ENCODE results near the gene MPRIP. TPM values are rescaled to one million over a fixed set of nuclear protein-coding genes. Genes with fewer than 3 reads are reported as not detected.

Gene MPRIP
- total and polyA plus RNA-seq, 2 of the 13 experiments (the other 11 are each of a cell fraction or from before 2014, with no cell fraction given): 50.2 to 52.4 TPM

DNA sequence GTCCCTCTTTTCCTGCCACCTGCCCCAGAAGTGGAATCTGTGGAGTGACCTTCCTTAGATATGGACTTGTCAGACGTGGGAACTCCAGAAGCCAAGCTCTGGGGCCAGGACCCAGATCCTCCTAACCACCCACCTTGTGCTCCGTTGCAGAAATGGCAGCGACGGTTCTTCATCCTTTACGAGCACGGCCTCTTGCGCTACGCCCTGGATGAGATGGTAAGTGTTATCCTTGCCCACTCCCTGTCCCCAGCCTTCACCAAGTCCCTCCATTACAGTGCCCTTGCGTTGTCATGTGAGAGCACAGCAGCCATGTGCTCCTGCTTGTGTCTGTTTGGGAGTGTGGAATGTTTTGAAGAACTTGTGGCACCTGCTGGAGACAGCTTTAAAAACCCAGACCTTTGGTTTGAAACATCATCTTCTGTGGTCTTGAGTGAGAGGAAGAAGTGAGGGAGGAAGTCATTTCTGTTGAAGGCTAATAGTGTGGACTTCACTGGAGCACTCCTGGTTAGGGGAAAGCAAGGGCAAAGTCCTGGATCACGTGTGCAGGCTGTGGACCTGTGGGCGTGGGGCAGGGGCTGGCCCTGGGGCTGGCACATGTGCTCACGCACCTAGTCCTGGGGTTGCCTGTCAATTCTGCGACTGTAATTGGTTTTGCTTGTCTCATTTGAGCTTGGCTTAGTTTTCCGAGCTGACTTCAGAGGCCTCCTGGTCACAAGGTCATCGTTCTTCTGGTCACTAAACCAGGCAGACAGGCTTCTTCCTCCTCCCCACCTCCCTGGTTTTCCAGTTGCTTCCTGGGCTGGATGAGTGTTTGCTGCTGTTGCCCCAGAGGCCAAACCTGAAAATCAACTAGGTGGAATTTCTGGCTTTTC, 35.8 kb downstream of the MPRIP start (continued):
- TF ChIP-seq DMAP1 (CRISPR knock-in tag; IDR thresholded peaks at IDR 0.05): peak; percentile 78; the same call in 1 of the 2 replicates
- peak; percentile 58; the same call in 1 of the 2 replicates for TF ChIP-seq ZNF605 (CRISPR knock-in tag; IDR thresholded peaks at IDR 0.05)
- TF ChIP-seq, protein P1, sequence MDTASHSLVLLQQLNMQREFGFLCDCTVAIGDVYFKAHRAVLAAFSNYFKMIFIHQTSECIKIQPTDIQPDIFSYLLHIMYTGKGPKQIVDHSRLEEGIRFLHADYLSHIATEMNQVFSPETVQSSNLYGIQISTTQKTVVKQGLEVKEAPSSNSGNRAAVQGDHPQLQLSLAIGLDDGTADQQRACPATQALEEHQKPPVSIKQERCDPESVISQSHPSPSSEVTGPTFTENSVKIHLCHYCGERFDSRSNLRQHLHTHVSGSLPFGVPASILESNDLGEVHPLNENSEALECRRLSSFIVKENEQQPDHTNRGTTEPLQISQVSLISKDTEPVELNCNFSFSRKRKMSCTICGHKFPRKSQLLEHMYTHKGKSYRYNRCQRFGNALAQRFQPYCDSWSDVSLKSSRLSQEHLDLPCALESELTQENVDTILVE (CRISPR knock-in tag; IDR thresholded peaks at IDR 0.05): peak; percentile 13; the same call in 1 of the 2 replicates
- TF ChIP-seq, protein P2, sequence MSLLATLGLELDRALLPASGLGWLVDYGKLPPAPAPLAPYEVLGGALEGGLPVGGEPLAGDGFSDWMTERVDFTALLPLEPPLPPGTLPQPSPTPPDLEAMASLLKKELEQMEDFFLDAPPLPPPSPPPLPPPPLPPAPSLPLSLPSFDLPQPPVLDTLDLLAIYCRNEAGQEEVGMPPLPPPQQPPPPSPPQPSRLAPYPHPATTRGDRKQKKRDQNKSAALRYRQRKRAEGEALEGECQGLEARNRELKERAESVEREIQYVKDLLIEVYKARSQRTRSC (CRISPR knock-in tag; IDR thresholded peaks at IDR 0.05; ENCODE audit: low read depth): 0 out of 2 replicates have a peak, but pooled peaks have one; percentile 25
- TF ChIP-seq SP4 (CRISPR knock-in tag; IDR thresholded peaks at IDR 0.05): peak; percentile 60; the same call in 1 of the 2 replicates
- TF ChIP-seq ZNF563 (CRISPR knock-in tag; IDR thresholded peaks at IDR 0.05): peak; percentile 74; the same call in 1 of the 2 replicates
- TF ChIP-seq, protein P3, sequence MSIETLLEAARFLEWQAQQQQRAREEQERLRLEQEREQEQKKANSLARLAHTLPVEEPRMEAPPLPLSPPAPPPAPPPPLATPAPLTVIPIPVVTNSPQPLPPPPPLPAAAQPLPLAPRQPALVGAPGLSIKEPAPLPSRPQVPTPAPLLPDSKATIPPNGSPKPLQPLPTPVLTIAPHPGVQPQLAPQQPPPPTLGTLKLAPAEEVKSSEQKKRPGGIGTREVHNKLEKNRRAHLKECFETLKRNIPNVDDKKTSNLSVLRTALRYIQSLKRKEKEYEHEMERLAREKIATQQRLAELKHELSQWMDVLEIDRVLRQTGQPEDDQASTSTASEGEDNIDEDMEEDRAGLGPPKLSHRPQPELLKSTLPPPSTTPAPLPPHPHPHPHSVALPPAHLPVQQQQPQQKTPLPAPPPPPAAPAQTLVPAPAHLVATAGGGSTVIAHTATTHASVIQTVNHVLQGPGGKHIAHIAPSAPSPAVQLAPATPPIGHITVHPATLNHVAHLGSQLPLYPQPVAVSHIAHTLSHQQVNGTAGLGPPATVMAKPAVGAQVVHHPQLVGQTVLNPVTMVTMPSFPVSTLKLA (IDR thresholded peaks at IDR 0.05): peak; percentile 88
- peak; percentile 54 for TF ChIP-seq BCL6 (CRISPR knock-in tag; IDR thresholded peaks at IDR 0.05)
- no peak for TF ChIP-seq GABPA (IDR thresholded peaks at IDR 0.05; ENCODE audit: low read depth, low read length)
- 0 out of 2 replicates have a peak, but pooled peaks have one; percentile 14 for TF ChIP-seq GABPA (CRISPR knock-in tag; IDR thresholded peaks at IDR 0.05; ENCODE audit: low read depth)
- TF ChIP-seq, protein P4, sequence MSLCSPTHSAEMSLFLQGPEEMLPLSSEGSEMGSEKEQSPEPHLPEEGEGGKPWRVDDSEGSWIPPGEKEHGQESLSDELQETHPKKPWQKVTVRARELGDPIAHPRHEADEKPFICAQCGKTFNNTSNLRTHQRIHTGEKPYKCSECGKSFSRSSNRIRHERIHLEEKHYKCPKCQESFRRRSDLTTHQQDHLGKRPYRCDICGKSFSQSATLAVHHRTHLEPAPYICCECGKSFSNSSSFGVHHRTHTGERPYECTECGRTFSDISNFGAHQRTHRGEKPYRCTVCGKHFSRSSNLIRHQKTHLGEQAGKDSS (CRISPR knock-in tag; IDR thresholded peaks at IDR 0.05; ENCODE audit: borderline replicate concordance, low read depth): peak; percentile 83; the same call in 1 of the 2 replicates
- TF ChIP-seq, protein P5, sequence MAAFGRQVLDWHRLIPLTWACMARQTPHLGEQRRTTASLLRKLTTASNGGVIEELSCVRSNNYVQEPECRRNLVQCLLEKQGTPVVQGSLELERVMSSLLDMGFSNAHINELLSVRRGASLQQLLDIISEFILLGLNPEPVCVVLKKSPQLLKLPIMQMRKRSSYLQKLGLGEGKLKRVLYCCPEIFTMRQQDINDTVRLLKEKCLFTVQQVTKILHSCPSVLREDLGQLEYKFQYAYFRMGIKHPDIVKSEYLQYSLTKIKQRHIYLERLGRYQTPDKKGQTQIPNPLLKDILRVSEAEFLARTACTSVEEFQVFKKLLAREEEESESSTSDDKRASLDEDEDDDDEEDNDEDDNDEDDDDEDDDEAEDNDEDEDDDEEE (CRISPR knock-in tag; IDR thresholded peaks at IDR 0.05): 0 out of 2 replicates have a peak, but pooled peaks have one; percentile 32
- TF ChIP-seq, protein P6, sequence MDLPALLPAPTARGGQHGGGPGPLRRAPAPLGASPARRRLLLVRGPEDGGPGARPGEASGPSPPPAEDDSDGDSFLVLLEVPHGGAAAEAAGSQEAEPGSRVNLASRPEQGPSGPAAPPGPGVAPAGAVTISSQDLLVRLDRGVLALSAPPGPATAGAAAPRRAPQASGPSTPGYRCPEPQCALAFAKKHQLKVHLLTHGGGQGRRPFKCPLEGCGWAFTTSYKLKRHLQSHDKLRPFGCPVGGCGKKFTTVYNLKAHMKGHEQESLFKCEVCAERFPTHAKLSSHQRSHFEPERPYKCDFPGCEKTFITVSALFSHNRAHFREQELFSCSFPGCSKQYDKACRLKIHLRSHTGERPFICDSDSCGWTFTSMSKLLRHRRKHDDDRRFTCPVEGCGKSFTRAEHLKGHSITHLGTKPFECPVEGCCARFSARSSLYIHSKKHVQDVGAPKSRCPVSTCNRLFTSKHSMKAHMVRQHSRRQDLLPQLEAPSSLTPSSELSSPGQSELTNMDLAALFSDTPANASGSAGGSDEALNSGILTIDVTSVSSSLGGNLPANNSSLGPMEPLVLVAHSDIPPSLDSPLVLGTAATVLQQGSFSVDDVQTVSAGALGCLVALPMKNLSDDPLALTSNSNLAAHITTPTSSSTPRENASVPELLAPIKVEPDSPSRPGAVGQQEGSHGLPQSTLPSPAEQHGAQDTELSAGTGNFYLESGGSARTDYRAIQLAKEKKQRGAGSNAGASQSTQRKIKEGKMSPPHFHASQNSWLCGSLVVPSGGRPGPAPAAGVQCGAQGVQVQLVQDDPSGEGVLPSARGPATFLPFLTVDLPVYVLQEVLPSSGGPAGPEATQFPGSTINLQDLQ (CRISPR knock-in tag; IDR thresholded peaks at IDR 0.05): no peak
- TF ChIP-seq NONO (IDR thresholded peaks at IDR 0.05): no peak
- peak; percentile 48; the same call in 1 of the 2 replicates for TF ChIP-seq NONO (CRISPR knock-in tag; conservative IDR thresholded peaks at IDR 0.05)
- TF ChIP-seq, protein P7, sequence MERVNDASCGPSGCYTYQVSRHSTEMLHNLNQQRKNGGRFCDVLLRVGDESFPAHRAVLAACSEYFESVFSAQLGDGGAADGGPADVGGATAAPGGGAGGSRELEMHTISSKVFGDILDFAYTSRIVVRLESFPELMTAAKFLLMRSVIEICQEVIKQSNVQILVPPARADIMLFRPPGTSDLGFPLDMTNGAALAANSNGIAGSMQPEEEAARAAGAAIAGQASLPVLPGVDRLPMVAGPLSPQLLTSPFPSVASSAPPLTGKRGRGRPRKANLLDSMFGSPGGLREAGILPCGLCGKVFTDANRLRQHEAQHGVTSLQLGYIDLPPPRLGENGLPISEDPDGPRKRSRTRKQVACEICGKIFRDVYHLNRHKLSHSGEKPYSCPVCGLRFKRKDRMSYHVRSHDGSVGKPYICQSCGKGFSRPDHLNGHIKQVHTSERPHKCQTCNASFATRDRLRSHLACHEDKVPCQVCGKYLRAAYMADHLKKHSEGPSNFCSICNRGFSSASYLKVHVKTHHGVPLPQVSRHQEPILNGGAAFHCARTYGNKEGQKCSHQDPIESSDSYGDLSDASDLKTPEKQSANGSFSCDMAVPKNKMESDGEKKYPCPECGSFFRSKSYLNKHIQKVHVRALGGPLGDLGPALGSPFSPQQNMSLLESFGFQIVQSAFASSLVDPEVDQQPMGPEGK (CRISPR knock-in tag; IDR thresholded peaks at IDR 0.05): peak; percentile 73
- peak; percentile 58; the same call in 1 of the 2 replicates for TF ChIP-seq ZNF383 (CRISPR knock-in tag; IDR thresholded peaks at IDR 0.05; ENCODE audit: borderline replicate concordance)
